Neural cell (in vitro differentiated cells): ENCODE measurements around the gene WIPI1.

Experiments used
- CTCF ChIP-seq: fragments of 450-650 bp; IDR thresholded peaks from 2 replicates; pipeline ENCODE4 v1.5.1; 2014; ENCODE audit warnings: antibody characterized with exemption, mild to moderate bottlenecking, moderate library complexity; ENCODE audit not compliant: poor library complexity, severe bottlenecking
- EZH2 ChIP-seq: fragments of 200-600, 300-800 bp; shearing (Covaris generic), sonication (generic); IDR thresholded peaks from 2 replicates; pipeline ENCODE4 v1.6.1; 2014; ENCODE audit warnings: antibody characterized with exemption, low read length, borderline replicate concordance, mild to moderate bottlenecking; ENCODE audit not compliant: insufficient read depth, poor library complexity, severe bottlenecking
- POLR2AphosphoS5 ChIP-seq: IDR thresholded peaks from 2 replicates; pipeline ENCODE4 v1.6.1; 2012
- RAD21 ChIP-seq: fragments of 450-650 bp; conservative IDR thresholded peaks from 2 replicates; pipeline ENCODE4 v1.6.1; 2014; ENCODE audit warnings: antibody characterized with exemption, mild to moderate bottlenecking, moderate library complexity
- REST ChIP-seq: IDR thresholded peaks from 2 replicates; pipeline ENCODE4 v1.6.1; 2012; ENCODE audit warnings: borderline replicate concordance
- SMC3 ChIP-seq: fragments of 450-650 bp; conservative IDR thresholded peaks from 2 replicates; pipeline ENCODE4 v1.6.1; 2014; ENCODE audit warnings: antibody characterized with exemption, mild to moderate bottlenecking, moderate library complexity; ENCODE audit not compliant: poor library complexity
- TAF1 ChIP-seq: IDR thresholded peaks from 2 replicates; pipeline ENCODE4 v1.6.1; 2012; ENCODE audit warnings: low read depth

GRCh38 chr17:68425979-68426378, 31.3 kb downstream of the WIPI1 start:
- TF ChIP-seq POLR2AphosphoS5 (no peak), EZH2 (no peak), CTCF (no peak), RAD21 (no peak), REST (no peak), TAF1 (no peak), SMC3 (no peak)
